Midbrain (tissue), 1 donor: ENCODE measurements around the gene BRI3.

ENCODE experiments used
- DNase-seq: peaks from one replicate; lab custom pipeline; 2025; lab: John Stamatoyannopoulos, UW

The BRI3 gene, protein sequence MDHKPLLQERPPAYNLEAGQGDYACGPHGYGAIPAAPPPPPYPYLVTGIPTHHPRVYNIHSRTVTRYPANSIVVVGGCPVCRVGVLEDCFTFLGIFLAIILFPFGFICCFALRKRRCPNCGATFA

DNA sequence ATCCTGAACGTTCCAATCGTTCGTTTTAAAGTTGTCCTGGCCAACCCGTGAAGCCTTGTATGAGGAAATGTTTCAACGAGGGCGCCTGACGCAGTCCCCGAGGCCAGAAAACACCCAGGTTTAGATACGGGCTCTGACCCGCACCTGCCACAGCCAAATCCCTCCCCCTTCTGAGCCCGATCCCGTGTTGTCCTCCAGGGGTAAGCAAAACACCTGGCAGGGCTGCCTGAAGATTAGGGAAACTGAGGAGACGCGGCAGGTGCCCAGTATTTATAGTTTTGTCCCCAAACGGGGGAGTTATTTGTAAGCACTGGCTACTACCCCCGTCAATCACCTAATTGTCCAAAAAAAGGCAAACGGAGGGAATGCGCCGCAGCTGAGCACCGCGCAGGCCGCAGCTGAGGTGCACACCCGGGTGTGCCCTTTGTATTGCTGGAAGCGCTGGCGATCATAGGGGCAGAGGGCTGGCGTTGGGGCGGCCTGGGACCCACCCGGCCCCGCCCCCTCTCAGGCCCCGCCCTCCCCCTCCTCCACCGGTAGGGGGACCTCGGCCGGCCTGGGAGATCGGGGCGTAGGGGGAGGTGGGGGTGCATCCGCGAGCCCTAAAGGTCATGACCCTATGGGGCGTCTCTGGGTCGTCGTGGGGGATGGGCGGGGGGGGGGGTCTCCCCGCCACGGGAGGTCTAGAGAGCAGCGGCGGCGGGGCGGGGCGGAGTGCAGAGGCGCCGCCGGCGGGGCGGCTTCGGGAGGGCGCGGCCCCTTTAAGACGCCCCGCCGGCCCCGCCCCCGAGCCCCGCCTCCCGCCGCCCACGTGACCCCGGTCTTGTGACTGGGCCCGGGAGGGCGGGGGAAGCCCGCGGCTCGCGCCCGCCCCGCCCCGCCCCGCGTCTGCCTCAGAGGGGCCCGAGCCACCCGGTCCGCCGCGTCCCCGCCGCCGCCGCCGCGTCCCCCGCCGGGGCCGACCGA is at the start of gene BRI3:
Gene BRI3 (plus strand): TSS at position 896 of the 966 bp plus-strand sequence. CDS start 110 bp downstream, outside the sequence.
- peak; percentile 91 for DNase-seq

DNA sequence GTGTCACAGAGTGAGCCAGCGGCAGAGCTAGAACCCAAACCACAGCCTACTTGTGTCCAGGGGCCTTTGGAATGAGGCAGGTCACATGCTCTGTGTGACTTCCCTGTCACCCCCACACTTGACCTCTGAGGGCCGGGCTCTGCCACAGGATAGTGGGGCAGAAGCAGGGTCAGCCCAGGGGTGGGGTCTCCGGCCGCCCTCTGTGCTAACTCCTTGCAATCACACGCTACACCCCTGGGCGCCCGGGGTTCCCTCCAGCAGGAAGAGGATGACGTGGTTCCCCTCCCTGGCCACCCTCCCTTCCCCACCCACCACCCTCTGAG is 49.3 kb upstream of the BRI3 start:
- DNase-seq = no peak

DNA sequence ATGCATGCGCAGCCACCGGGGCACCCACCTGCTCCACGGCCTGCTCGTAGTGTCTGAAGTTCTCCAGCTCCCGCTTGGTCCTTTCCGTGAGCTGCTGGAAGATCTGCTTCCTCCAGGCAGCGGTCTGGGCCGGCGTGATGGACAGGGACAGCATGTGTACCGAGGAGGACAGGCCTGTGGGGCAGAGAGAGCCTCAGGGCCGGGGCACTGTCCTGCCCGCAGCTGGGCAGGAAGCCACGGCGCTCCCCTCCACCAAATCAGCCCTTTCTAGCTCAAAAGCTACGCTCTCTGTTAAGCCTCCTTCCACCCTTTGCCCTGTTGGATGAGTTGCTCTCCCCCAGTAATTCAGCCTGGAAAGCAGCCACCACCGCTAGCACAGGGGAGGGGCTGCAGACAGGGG is 48.7 kb upstream of the BRI3 start:
- DNase-seq = no peak

DNA sequence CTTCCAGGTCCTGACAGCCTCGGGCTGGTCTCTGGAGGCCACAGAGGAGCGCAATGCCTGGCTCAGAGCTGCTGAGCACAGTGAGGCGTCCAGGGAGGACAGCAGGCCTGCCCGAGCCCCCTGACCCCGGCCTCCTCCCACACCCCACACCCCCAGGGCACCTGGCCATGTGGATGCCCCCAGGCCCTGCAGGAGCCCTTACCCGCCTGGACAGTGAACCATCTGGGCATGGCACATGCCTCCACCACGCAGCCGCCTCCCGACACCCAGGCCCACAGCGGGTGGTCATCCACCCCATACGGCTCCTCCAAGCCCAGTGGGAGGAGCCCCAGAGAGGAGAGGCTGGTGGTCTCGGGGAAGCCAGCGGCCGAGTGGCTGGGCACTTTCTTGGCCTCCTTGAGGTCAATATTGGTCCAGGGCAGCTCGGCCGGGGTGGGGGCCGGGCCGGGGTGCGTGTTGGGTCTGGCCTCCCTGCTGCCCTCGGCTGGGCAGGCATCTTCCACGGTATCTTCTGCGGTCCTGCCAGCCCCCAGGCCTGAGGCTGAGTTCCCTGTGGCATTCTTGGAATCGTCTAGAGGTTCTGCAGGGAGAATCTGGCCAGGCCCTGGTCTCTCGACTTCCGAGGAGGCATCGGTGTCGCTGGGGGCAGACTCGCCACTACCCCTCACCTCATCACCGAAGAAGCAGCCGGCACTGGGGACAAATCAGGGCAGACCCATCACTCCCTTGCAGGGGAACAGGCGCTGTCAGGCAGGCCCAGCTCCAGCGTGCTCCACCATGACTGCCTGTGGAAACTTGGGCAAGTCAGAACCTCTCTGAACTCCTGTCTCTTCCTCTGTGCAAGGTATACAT is 48.0 kb upstream of the BRI3 start:
- no peak for DNase-seq

DNA sequence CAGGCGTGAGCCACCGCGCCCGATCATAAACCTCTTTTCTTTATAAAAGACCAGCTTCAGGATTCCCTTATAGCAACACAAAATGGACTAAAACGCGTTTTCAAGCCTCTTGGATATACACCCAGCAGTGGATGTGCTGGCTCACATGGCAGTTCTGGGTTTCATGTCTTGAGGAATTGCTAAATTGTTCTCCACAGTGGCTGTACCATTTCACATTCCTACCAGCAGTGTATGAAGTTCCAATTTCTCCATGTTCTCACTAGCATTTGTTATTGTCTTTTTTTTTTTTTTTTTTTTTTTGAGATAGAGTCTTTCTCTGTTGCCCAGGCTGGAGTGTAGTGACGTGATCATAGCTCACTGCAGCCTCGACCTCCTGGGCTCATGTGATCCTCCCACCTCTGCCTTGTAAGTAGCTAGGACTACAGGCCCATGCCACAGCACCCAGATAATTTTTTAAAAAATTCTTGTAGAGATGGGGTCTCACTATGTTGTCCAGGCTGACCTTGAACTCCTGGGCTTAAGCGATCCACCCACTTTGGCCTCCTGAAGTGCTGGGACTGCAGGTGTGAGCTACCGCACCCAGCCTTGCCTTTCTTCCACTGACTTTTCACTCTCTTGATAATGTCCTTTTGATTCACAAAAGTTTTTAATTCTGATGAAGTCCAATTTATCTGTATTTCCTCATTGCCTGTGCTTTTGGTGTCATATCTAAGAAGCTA is 46.9 kb upstream of the BRI3 start:
- DNase-seq = no peak

DNA sequence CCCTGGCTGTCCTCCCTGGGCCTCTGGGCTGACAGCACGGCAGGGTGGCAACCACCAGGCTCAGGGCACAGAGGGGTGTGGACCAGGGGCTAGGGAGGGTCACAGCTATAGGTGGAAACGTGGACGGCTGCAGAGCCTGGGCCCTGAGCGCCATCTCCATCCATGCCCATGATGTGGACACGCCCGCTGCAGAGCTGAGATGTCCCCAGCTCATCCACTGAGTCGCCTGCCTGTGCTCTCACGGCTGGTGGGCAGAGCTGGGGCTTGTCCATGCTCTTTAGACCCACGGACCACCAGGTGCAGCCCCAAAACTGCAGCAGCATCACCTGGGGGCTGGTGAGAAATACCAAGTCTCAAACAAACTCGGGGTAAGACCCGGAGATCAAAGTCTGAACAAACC is 45.6 kb upstream of the BRI3 start:
- no peak for DNase-seq

DNA sequence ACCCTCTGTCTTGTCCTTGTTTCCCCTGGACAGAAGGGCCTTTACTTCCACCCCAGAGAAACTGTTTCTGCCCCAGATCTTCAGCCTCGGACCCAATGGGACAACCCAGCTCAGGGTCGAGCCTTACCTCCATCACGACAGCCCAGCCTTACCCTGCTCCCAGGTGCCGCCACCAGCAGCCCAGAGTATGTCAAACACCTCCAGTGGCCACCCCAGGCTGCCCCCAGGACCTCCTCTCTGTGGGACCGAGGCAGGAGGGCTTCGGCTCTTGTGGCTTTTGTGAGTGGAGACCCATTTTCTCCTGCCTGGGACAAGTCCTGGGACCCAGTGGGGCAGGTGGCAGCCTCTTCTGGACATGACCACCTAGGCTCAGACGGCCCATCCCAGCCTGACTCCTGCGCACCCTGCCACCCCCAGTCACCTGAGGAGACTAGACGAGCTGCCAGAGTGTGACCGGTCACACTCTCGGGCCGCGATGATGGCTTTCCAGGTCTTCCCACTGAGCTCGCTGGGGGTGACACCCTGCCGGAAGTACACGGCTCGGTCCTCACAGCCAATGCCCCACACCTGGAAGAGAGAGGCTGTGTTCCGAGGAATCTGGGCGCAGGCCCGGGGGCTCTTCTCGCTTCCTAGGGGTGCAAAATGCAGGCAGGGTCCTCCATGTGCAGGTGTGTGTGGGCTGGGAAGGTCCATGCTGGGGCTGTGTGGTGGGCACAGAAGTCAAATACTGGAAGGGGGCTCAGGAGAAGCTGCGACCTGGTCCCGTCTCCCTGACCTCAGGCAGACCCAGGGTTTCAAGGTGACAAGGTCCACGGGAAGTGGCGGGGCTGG is 44.9 kb upstream of the BRI3 start:
- DNase-seq = no peak

DNA sequence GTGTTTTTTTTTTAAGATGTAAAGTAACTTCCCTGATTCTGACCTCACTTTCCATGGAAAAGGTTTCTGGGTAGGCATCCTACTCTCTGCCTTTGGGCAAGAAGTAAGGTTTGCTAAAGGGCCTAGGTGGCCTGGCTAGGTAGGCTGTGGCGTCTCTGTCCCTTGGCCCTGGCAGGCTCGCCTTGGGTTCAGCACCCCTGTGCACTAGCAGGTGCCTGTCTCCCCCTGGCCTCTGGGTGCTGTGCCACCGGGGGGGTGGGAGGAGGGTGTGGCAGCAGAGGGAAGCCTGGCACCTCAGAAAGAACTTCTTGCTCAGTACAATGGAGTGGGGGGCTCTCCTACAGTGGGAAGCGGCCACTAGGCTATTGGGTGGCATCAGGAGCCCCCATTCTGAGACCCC is 43.4 kb upstream of the BRI3 start:
- DNase-seq = no peak

DNA sequence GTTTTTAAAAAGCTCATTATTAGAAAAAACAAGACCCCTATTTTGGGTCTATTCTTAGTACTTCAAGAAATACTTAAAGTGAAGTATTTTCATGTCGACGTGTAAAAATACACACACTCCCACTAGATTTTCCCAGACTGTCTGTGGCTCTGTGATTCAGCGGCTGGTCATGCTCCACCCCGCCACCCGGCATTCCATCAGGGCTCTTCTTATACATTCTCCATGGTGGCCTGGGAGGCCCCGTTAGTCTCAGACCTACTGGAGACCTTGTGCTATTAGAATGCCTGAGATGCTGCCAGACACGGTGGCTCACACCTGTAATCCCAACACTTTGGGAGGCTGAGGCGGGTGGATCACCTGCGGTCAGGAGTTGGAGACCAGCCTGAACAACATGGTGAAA is 42.5 kb upstream of the BRI3 start:
- DNase-seq = no peak

DNA sequence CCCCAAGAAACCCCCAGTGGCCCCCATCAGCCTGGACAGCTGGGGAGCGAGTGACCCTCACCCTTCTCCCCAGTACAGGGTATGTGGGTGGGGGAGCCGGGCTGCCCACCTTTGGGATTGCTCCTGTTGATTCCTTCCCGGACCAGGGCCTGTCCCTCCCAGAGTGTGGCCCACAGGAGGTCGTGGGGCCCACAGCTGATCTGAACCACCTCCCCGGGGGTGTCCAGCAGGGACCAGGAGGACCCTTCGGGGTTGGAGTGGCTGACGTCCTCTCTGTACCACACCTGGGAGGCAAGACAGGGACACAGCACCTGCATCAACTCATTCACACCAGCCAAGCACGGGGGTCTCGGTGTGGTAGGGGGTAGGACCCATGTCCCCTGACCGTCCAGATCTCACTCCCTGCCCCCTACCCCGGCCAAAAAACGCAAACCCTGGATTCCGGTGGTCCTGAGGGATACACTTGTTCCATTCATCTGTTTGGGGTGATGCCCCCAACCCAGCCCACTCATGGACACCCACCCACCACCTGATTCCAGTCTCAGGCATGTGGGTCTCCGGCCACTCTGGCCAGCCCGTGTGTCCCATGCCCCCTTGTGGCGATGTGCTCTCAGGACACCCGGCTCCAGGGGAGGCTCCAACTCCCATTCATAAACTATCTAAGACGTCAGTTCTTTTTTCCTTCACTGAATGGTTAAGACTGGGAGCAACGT is 40.4 kb upstream of the BRI3 start:
- DNase-seq = peak; percentile 52

DNA sequence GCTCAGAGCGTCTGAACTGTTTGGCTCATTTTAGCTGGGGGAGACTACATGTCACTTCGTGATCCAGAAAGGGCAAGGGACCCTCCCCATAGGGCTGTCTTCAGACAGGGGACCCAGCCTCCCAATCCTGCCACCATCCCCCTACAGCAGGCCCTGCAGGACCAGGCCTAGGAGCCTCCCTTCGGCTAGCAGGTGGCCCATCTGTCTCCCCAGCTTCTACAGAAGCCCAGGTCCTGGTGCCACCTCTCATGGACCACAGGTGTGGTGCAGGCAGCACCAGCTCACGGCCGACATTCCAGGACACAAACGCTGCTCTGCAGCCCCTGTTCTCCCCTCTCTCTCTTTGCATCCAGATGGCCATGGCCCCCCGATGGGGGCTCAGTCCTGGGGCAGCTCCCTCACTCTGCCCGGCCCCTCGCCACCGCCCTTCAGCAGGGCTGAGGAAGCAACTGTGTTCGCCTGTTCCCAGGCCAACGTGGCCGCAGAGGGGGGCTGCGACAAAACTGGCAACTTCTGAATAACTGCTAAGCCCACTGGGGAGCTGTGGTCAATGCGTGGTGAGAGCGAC is 39.7 kb upstream of the BRI3 start:
- no peak for DNase-seq

DNA sequence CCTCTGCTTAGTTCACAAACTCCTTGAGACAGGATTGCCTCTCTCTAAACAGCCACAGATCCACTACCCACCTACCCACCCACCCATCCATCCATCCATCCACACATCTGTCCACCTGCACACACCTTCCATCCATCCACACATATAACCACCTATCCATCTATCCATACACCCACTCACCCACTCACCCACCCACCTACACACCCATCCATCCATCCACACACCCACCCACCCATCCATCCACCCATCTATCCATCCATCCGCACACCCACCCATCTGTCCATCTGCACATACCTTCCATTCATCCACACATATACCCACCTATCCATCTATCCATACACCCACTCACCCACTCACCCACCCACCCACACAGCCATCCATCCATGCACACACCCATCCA is 39.1 kb upstream of the BRI3 start:
- DNase-seq = no peak

DNA sequence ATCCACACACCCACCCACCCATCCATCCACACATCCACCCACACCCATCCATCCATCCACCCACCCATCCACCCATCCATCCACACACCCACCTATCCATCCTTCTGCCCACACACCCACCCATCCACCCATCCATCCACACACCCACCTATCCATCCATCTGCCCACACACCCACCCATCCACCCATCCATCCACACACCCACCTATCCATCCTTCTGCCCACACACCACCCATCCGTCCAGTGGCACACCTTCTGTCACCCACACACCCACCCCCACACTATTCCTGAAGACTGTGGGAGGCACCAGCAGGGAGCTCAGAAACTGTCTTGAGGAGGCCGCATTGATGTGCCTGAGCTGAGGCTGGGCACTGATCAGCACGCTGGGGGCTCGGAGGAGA is 38.6 kb upstream of the BRI3 start:
- no peak for DNase-seq

DNA sequence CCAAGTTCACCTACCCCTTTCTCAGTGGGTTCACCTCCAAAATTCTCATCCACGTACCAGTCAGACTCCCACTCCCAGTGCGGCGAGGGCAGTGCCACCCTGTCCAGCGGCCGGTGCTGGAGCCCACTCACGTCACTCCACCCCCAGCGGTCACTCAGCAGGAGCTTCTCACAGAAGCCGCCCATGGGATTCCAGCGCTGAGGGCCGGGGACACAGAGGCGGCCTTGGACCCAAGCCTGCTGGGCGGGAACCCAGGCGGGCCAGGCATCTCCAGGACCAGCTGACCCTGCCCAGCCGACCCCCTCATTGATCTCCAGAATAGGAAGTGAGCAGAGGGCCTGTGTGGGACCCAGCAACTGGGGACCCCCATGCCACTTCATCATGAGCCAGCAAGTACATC is 36.6 kb upstream of the BRI3 start:
- no peak for DNase-seq

DNA sequence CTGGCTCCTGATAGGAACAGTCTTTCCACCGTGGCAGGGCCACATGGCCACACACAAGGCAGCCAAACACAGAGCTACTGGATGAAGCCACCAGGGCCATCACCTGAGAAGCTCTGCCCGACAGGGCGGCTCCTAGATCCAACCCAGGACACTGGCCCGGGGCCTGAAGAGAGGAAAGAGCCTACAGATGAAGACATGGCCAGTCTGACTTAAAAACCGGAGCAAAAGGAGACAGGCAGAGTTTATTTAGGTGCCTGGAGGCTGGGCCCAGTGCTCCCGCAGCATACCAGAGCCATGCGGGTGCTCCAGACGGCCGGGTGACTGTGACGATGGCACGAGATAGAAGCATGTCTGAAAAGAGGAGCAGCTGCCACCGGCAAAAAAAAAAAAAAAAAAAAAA is 33.3 kb upstream of the BRI3 start:
- no peak for DNase-seq

DNA sequence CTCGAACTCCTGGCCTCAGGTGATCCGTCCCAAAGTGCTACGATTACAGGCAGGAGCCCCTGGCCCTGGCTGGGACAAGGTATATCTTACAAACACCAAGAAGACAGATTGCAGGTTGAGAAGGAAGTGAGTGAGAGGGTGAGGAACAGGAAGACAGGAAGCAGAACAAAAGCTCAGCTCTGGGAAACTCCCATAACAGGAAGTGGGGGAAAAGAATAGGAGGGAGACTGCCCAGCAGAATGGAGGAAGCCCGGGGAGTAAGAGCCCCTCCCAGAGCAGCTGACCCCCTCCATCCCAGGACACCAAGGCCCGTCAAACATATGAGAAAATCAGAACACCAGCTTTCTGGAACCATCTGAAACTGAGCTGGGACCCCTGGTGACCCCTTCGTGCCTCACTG is 32.4 kb upstream of the BRI3 start:
- no peak for DNase-seq

DNA sequence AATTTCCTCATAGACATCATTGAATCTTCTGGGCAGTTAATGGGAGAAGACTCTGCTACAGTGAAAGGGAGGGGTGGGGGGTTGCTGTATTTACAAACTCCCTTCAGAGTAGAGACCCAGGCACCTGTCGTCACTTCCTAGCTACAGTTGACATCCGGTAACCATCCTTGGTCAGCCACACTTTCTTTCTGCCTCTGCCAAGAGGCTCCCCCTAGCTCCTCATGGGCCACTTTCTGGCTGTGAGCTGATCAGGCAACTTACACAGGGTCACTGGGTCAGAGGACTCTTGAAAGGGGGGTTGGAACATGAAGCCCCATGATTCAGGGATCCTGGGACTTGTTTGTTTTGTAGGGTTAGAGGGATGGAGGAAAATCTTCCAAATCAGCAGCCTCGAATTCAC is 30.7 kb upstream of the BRI3 start:
- DNase-seq = no peak

DNA sequence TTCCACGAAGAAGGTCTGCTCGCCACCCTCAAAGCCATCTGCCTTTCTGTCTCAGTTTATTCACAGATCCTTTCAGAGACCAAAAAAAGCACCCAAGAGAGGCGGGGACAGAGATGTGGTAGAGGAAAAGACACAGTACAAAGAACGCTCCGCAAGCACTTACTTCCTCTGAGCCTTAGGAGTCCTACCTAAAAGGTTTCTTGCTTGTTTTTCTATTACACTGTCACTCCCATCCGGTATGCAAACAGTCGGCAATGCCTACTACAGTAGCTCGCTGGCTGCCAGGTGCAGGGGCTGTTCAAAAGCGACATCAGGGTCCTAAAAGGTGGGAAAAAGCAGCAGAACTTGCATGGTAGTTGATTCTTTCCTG is 30.3 kb upstream of the BRI3 start:
- DNase-seq = no peak

DNA sequence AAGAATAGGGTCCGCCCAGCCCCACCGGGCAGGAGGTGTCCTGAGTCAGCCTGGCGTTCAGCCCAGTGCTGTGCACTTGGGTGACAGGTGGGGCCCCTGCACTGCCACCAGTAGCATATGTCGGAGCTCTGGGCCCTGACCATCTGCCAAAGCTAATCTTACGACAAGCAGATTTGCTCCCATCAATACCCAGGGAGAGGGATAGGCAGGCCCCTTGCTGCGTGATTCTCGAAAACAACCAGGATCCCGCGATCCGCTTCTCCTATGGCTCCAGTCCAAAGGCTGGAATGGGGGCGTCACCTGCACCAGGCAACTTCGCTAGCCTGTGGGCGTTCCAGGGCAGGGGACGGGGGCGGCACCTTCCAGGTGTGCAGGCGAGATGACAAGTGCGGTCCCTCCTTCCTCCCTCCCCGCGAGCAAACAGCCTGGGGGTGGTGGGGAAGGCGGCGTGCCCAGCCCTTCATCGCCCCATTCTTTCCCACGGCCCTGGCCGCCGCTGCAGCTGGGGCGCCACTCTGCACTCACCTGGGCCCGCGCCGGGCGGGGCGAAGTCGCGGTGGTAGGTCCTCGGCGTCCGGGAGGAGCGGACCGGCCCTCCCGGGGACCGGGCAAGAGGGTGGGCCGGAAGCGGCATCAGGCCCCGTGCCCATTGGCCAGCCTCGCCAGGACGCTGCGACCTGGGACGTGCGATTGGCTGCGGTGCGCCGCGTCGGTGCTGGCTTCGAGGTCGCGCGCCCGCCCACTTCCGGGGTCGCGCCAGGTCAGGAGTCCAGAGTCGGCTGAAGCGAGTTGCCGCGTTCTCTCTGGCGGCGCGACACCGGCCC is 29.7 kb upstream of the BRI3 start, which contains the start of gene TECPR1:
Gene TECPR1 (minus strand): TSS at position 632 of the 824 bp plus-strand sequence. CDS start 6,086 bp downstream, outside the sequence.
- DNase-seq = peak; percentile 96
